ENCODE measurements around the gene MX2.

DNA sequence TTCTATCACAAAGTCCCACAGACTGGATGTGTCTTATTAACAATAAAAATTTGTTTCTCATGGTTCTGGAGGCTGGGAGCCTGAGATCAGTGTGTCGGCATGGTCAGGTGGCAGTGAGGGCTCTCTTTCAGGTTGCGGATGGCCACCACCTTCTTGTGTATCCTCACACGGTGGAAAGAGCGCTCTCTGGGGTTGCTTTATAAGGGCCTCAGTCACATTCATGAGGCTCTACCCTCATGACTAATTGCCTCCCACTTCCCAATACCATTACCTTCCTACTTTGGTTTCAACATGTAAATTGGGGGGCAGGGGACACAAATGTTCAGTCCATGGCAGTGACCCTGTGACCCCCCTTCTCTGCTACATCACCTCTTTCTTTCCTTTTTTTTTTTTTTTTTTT, 43.5 kb downstream of the MX2 start:
- TF ChIP-seq, protein P1, sequence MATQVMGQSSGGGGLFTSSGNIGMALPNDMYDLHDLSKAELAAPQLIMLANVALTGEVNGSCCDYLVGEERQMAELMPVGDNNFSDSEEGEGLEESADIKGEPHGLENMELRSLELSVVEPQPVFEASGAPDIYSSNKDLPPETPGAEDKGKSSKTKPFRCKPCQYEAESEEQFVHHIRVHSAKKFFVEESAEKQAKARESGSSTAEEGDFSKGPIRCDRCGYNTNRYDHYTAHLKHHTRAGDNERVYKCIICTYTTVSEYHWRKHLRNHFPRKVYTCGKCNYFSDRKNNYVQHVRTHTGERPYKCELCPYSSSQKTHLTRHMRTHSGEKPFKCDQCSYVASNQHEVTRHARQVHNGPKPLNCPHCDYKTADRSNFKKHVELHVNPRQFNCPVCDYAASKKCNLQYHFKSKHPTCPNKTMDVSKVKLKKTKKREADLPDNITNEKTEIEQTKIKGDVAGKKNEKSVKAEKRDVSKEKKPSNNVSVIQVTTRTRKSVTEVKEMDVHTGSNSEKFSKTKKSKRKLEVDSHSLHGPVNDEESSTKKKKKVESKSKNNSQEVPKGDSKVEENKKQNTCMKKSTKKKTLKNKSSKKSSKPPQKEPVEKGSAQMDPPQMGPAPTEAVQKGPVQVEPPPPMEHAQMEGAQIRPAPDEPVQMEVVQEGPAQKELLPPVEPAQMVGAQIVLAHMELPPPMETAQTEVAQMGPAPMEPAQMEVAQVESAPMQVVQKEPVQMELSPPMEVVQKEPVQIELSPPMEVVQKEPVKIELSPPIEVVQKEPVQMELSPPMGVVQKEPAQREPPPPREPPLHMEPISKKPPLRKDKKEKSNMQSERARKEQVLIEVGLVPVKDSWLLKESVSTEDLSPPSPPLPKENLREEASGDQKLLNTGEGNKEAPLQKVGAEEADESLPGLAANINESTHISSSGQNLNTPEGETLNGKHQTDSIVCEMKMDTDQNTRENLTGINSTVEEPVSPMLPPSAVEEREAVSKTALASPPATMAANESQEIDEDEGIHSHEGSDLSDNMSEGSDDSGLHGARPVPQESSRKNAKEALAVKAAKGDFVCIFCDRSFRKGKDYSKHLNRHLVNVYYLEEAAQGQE (IDR thresholded peaks at IDR 0.05; ENCODE audit: insufficient read depth in 1 of 2, low read depth in 2 of 2, low read length in 1 of 2) = no peak
- TF ChIP-seq, protein P2, sequence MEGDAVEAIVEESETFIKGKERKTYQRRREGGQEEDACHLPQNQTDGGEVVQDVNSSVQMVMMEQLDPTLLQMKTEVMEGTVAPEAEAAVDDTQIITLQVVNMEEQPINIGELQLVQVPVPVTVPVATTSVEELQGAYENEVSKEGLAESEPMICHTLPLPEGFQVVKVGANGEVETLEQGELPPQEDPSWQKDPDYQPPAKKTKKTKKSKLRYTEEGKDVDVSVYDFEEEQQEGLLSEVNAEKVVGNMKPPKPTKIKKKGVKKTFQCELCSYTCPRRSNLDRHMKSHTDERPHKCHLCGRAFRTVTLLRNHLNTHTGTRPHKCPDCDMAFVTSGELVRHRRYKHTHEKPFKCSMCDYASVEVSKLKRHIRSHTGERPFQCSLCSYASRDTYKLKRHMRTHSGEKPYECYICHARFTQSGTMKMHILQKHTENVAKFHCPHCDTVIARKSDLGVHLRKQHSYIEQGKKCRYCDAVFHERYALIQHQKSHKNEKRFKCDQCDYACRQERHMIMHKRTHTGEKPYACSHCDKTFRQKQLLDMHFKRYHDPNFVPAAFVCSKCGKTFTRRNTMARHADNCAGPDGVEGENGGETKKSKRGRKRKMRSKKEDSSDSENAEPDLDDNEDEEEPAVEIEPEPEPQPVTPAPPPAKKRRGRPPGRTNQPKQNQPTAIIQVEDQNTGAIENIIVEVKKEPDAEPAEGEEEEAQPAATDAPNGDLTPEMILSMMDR (IDR thresholded peaks at IDR 0.05) = no peak
- TF ChIP-seq SIN3A (IDR thresholded peaks at IDR 0.05; ENCODE audit: borderline replicate concordance, insufficient read depth, low read depth, low read length) = no peak
- no peak for TF ChIP-seq POLR2AphosphoS5 (IDR thresholded peaks at IDR 0.05; ENCODE audit: low read depth, low read length)
